HG03520 (cell line): ENCODE measurements around the gene SYNGR4.

Experiments
- ATAC-seq: cut with Tn5 transposase; IDR thresholded peaks from one replicate; pipeline ENCODE4 v1.9.1; 2021; ENCODE audit warnings: mild to moderate bottlenecking, moderate library complexity; ENCODE audit not compliant: unreplicated experiment

The SYNGR4 gene

DNA sequence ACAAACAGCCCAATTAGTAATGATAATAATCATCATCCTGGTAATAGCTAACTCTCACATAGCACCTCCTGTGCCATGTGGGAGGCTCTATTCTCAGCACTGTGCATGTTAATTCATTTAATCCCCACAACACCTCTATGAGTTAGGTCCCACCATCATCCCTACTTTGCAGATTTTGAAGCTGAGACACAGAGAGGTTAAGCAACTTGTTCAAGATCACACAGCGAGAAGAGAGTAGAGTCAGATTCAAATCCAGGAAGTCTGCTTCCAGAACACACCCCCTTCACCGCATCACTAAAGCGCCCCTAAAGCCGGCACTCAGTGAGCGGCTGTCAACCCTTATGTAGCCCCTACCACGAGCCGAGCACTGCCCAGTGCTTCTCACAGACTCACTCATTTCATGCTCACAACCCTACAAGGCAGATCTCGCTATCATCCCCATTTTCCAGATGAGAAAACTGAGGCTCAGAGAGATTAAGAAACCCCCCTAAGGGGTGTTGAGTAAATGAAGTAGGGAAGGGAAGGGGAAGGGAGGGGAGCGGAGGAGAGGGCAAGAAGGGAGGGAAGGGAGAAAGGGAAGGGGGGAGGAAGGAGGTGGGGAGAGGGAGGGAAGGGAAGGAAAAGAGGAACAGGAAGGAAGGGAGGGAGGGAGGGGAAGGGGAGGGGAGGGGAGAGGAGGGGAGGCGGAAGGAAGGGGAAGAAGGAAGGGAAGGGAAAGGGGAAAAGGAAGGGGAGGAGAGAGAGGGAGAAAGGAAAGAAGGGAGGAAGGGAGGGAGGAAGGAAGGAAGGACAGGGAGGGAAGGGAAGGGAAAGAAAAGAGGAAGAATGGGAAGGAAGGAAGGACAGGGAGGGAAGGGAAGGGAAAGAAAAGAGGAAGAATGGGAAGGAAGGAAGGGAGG lies 22.4 kb upstream of the SYNGR4 start:
- no peak for ATAC-seq

DNA sequence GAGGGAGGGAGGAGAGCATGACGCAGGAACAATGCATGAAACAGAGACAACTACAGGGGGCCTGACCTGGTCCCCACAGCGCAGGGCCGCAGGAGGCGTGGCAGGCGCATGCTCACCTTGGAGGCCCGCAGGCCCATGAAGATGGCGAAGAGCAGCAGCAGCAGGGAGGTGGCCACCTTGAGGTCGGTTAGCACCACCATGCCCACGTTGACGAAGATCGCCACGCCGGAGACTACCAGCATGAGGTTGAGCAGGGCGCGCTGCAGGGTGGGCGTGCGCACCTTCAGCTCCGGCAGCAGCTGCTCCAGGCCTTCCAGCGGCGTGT lies 21.8 kb upstream of the SYNGR4 start:
- ATAC-seq = no peak

DNA sequence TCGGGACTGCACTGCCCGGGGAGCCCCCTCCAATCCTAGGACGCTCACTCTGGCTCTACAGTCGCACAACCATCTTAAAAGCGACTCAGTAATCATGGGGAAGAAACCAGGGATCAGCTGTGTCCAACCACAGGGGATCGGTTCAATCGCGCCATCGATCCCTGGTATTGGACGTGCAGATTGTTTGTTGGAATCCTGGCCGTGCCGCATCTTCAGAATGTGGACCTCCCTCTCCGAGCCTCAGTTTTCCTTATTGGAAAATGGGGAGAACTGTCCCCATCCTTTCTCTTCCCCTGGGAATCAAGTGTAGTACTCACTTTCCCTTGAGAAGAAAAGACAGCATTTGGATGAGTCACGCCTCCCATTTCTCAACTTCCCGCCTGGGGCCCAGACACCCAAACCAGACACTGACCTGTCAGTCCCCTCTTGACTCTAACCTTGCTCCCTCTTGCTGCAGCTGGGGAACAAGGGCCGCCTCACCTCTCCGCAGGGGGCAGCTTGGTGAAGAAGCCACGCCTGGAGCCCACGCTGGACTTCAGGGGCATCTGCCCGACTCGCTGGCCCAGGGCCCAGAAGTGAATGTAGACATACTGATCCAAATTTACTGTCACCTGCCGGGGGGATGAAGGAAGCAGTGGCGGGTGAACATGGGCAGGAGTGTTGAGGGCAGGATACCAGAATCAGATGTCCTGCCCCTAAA lies 21.2 kb upstream of the SYNGR4 start:
- no peak for ATAC-seq

DNA sequence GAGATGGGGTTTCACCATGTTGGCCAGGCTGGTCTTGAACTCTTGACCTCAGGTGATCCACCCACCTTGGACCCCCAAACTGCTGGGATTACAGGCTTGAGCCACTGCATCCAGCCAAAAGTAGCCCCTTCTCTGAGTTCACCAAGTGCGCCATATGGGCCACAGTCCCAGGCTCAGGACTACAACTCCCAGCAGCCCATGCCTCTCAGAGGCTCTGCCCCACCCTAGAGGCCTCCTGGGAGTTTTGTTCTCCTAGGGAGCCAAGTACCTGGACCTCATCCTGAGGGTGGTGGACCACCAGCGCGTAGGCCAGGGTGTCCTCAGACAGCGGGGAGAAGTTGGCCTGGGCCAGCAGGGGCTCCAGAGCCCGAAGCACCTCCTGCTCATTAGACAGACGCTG lies 19.3 kb upstream of the SYNGR4 start:
- ATAC-seq = no peak

DNA sequence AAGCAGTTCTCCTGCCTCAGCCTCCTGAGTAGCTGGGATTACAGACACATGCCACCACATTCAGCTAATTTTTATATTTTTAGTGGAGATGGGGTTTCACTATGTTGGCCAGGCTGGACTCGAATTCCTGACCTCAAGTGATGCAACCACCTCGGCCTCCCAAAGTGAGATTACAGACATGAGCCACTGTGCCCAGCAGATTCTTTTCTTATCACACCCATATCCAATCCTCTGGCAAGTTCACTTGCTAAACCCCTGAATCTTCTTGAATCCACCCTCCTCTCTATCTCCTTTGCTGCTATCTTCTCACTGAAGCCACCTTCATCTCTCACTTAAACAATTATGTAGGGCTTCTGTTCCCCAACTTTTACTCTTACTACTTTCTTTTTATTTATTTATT lies 18.0 kb upstream of the SYNGR4 start:
- ATAC-seq = no peak

DNA sequence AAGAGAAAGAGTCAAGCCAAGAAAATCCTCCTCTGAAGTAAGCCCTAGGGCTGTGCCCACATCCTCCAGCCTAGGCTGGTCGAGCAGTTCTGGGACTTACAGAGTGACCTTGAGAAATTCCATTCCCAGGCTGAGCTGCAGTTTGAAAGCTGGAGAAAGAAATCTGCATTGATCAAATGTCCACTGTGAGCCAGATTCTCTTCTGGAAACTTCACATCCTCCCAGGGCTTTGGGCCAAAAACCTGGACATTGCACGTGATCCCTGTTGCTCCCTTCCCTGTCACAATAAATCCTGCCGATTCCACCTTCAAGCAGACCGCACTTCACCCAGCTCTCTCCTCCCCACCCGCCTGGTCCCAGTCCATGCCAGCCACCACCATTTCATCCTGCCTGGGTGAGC lies 16.1 kb upstream of the SYNGR4 start:
- no peak for ATAC-seq

DNA sequence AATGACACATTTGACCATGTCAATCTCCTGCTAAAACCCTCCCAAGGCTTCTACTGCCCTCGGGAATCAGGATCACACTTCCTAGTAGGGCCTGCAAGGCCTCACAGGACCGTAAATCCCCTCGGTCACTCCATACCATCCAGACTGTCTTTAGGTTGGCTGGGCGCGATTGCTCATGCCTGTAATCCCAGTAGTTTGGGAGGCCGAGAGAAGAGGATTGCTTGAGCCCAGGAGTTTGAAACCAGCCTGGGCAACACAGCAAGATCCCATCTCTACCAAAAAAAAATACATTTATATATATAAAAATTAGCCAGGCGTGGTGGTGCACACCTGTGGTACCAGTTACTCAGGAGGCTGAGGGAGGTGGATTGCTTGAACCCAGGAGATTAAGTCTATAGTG lies 15.4 kb upstream of the SYNGR4 start:
- ATAC-seq = no peak

DNA sequence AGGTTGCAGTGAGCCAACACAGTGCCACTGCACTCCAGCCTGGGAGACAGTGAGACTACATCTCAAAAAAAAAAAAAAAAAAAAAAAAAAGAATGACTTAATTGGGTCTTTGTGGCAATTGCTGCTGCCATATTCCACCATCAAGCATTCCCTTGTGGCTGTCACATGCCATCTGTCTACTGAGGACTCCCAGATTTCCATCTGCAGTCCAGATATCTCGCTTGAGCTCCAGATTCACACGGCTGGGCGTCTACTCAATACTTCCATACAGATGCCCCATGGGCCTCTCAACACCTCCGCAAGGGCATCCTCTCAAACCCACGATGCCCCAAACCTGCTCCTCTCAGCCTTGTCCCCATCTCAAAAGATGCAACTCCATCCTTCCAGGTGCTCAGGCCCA lies 13.3 kb upstream of the SYNGR4 start:
- ATAC-seq = no peak

DNA sequence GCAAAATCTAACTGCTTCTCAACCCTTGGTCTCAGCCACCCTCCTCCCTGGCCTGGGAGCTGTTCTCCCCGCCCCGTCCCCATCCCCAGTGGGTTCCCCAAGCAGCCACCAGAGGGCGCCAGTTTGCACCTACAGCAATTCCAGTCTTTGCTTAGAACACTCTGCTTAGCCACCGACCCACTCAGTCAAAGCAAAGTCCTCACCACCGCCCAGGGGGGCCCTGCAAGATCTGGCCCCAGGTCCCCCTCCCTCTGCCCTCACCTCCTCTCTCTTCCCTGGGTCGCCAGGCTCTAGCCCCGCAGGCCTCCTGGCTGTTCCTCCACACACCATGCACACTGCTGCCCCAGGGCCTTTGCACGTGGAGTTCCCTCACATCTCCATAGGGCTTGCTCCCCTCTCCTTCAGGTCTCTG lies 12.8 kb upstream of the SYNGR4 start:
- no peak for ATAC-seq

DNA sequence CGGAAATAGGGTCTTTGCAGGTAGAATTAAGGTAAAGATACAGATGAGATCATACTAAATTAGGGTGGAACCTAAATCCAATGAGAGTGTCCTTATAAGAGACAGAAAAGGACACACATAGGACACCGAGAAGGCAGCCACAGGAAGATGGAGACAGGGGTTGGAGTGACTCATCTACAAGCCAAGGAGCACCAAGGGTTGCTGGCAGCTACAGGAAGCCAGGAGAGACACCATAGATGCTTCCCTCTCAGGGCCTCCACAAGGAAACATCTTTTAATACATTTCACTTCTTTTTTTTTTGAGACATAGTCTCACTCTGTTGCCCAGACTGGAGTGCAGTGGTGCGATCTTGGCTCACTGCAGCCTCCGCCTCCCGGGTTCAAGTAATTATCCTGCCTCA lies 10.5 kb upstream of the SYNGR4 start:
- no peak for ATAC-seq

DNA sequence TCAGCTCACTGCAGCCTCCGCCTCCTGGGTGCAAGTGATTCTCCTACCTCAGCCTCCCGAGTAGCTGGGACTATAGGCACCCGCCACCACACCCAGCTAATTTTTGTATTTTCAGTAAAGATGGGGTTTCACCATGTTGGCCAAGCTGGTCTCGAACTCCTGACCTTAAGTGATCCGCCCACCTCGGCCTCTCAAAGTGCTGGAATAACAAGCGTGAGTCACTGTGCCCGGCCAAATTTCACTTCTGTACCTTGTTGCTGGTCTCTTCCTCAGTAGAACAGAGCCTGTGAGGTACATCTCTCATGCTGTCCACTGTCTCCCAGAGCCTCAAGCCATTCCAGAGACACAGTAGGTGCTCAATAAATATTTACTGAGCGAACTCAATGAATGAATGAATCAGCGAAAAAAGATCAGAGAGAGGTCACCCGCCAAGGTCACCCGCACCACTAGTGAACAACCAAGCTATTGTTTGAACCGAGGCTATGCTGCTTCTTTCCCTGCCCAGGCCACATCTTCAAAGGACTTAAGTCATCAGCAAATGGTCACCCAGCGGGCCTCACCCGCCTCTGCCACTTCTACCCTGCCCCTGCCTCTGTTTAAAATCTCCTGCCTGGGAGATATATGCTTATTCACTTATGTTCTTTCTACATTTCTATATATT lies 9.7 kb upstream of the SYNGR4 start:
- no peak for ATAC-seq

DNA sequence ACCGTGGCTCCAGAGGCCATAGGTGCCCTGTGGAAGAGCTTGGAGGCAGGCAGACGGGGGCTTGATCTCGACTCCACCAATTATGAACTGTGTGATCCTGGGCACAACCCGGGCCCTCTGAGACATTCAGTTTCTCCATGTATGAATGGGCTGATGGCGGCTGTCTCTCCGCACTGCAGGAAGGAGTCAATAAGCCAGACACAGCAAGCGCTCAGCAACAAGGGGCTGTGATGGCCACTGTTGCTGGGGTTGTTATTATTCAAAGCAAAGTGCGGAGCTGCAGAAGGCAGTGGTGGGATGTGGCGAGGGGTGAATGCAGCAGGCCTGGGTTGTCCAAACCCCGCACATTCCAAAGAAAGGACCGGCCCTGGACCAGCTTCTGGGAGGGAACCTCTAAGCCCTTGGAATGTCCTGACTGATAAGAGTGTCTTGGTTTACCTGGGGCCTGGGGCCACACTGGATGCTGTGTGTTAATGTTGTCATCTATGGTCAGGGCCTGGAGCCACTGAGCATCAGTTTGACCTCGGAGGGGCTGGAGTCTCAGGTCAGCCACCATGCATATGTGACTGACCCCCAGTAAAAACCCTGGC lies 8.7 kb upstream of the SYNGR4 start:
- no peak for ATAC-seq

DNA sequence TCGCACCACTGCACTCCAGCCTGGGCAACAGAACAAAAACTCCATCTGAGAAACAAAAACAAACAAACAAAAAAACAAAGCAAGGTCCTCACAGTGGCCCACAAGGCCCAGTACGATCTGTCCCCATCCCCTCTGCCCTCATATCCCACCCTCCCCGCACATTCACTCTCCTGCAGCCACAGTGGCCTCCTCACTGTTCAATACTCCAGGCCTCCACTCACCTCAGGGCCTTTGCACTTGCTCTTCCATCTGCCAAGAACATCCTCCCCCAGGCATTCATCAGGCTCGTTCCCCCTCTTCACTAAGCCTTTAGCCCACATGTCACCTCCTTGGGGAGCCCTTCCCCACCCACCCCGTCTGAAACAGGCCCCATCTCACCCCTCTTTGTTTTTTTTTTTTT lies 5.0 kb upstream of the SYNGR4 start:
- ATAC-seq = no peak

DNA sequence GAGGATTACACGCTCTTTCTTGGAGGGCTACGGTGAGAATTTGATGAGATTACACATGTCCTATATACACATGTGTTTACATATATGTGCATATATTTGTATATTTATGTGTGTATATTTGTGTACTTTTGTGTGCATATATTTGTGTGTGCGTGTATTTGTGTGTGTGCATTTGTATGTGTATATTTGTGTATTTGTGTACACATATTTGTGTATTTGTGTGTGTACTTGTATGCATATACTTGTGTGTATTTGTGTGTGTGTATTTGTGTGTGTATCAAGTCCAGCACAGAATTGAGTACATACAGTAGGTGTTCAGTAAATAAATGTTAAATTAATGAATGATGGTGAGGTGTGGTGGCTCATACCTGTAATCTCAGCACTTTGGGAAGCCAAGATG lies 2.3 kb upstream of the SYNGR4 start:
- ATAC-seq = no peak

DNA sequence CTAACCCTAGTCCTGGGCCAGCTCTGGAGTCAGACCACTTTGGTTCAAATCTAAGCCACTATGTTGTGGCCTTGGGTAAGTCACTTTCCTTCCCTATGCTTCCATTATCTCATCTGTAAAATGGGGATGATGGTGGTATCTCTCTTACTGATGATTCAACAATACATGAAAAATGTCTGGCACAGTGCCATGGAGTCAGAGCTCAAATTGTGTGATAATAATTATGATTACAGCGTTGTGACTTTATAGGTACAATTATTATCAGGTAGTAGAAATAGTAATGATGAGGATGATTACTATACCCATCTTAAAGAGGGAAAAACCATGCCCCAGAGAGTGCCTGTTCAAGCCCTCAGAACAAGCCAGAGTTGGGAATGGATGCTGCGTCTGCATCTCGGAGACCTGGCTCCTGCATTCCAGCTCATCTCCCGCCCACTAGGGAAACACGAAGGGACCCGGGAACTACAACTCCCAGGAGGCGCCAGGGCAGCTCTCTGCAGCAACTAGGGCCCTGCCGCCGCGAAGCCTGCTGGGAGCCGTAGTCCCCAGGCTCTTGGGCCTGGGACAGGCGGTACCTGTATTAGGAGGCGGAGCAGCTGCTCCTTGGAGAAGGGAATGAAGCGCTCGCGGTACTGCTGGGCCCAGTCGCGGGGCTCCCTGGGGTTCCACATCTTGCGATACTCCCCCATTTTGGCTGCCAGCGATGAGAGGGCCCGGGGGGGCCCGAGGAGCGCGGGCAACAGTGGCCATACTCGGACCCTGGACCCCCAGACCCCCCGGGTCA lies 1.3 kb upstream of the SYNGR4 start:
- ATAC-seq = peak; percentile 51

DNA sequence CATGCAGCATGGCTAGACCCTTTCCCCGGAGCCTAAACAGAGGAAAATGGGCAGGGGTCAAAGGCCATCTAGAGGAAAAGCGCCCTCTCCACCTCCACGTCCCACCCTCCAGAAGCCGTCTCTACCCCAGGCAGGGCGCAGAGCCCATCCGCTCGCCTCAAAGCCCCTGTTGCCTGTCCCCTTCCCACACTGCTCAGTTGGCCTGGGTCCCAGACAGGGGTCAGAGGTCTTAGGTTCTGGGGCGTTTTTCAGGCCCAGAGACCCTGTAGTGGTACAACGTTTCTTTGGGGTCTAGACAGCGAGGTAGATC lies 712 bp upstream of the SYNGR4 start:
- ATAC-seq = peak; percentile 2

DNA sequence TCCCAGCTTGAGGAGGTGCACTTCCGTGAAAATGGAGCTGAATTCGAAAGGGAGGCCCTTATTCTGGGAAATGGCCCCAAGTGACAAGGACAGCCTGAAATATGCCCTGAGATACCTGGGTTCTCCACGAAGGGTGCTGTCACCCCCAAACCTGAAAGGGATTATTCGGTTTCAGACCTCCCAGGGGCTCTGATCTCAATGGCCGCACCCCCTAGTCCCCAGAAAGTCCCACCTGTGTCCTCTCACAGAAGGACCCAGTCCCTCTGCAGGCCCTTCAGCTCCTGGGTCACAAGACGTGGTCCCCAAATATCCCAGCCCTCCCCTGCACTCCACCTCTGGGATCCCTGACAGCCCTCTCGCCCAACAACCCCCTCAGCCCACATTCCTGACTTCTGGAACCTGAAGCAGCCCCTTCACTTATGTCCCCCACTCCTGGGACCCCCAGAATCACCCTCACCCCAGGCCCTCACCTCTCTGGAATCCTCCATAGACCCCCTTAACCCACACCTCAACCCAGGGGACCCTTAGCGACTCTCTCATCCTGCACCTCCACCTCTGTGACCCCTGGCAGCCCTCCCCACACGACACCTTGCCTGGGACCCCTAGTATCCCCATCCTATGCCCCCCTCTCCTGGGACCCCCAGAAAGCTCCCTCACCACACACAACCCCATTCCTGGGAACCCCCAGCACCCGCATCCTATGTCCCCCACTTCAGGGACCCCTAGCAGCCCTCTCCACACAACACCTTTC lies 606 bp downstream of the SYNGR4 start:
- ATAC-seq = no peak

DNA sequence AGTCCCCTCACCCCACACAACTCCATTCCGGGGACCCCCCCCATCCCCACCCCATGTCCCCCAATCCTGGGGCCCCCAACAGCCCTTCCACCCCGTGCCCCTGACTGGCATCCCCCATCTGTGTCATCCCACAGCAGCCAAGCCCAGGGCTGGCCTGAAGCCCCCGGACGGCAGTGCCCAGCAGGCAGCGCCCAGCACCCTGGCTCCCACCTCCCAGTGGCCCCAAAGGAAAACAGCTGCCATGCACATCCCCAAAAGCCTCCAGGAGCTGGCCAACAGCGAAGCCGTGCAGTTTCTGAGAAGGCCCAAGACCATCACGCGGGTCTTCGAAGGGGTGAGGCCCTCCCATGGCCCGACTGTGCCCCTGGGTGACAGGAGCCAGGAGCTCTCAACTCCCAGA lies 1.4 kb downstream of the SYNGR4 start:
- no peak for ATAC-seq

DNA sequence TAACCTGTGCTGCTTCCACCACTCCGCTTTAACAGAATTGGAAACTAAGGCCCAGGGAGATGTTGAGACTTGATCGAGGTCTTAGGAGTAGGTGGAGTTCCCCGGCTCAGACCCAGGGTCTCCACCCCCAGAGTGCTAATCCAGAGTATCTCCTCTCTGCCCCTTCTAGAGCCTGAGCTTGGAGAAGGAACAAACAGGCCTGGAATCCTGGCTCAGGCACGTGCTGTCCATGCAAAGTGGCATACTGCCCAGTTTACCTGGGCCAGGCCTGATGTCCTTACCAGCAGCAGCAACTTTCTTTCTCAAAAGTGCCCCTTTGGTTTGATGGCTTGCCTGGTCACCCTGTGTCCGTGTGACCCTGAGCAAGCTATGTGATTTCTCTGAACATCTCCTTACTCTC lies 3.7 kb downstream of the SYNGR4 start:
- no peak for ATAC-seq

DNA sequence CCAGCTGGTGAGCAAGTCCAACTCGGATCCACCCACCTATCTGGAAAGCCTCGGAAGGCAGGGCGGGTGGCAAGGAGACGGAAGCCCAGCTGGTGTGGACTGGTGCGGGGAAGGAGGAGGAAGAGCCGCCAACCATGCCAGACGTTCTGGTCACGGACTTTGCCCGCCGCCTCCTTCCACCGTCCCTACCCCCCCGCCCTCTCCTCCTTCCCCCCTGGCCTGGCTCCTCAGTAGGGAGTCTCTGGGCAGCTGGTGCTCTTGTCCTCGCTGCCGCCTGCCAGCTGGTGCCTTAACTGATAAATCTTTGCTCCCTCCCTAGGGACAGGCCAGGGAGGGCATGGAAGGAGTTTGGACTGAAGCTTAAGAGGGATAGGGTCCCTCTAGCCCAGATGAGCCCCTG lies 4.8 kb downstream of the SYNGR4 start:
- ATAC-seq = no peak
